ENCODE results near the gene ADAMTS20. TPM values are rescaled to one million over a fixed set of nuclear protein-coding genes. Genes with fewer than 3 reads are reported as not detected.

The ADAMTS20 gene
- total RNA-seq, 1 experiment from 2014 or later, result not detected

DNA sequence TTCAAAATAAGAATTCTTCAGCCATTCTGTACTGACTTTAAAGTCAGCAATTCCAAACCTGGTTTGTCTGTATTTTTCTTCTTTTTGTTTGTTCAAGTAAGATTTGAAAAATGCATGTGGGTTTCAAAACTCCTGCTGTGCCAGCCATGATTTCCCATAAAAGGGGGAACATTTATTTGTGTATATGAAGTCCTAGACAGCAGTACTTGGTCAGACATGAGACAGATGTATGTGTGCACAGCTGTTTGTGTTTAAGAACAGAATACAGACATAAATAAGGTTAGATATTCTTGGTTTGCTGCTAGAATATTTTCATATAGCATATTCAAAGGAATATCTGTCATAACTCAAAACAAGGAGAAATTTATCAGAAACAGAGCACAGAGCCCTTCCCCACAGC lies 236.0 kb downstream of the ADAMTS20 start:
- Histone ChIP-seq H3K9me3 (ENCODE audit: control insufficient read depth, insufficient read depth, low read depth, low read length) (no peaks in the 10 kb centered on the region), H3K36me3 (ENCODE audit: control insufficient read depth, insufficient read depth, low read length) (no peaks in the 10 kb centered on the region), H3K27ac (ENCODE audit: low read length) (no peak overlapping the region), H3K4me3 (ENCODE audit: low read depth in 2 of 2, low read length in 2 of 2) (no peak overlapping the region), H3K4me1 (ENCODE audit: control insufficient read depth, insufficient read depth, low read length) (no peaks in the 10 kb centered on the region), H3K27me3 (ENCODE audit: control insufficient read depth, insufficient read depth, low read length) (no peaks in the 10 kb centered on the region)
- in situ Hi-C loops (cut with HindIII; ENCODE audit: low pct_unique_long_range_greater_than_20kb, low sequenced_read_pairs), result no loop called here
- BruUV-seq (replicated peaks), result no TSS peak
- CTCF ChIA-PET, result no interaction called here
- POLR2A ChIA-PET, result no interaction called here
- TF ChIP-seq TCF7L2 (IDR thresholded peaks at IDR 0.05; ENCODE audit: low read depth, low read length) (no peak), POLR2AphosphoS5 (IDR thresholded peaks at IDR 0.05; ENCODE audit: low read depth, low read length) (no peak), SIN3A (IDR thresholded peaks at IDR 0.05; ENCODE audit: borderline replicate concordance, insufficient read depth, low read depth, low read length) (no peak)
- TF ChIP-seq, protein P1, sequence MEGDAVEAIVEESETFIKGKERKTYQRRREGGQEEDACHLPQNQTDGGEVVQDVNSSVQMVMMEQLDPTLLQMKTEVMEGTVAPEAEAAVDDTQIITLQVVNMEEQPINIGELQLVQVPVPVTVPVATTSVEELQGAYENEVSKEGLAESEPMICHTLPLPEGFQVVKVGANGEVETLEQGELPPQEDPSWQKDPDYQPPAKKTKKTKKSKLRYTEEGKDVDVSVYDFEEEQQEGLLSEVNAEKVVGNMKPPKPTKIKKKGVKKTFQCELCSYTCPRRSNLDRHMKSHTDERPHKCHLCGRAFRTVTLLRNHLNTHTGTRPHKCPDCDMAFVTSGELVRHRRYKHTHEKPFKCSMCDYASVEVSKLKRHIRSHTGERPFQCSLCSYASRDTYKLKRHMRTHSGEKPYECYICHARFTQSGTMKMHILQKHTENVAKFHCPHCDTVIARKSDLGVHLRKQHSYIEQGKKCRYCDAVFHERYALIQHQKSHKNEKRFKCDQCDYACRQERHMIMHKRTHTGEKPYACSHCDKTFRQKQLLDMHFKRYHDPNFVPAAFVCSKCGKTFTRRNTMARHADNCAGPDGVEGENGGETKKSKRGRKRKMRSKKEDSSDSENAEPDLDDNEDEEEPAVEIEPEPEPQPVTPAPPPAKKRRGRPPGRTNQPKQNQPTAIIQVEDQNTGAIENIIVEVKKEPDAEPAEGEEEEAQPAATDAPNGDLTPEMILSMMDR (IDR thresholded peaks at IDR 0.05), result no peak
- TF ChIP-seq, protein P2, sequence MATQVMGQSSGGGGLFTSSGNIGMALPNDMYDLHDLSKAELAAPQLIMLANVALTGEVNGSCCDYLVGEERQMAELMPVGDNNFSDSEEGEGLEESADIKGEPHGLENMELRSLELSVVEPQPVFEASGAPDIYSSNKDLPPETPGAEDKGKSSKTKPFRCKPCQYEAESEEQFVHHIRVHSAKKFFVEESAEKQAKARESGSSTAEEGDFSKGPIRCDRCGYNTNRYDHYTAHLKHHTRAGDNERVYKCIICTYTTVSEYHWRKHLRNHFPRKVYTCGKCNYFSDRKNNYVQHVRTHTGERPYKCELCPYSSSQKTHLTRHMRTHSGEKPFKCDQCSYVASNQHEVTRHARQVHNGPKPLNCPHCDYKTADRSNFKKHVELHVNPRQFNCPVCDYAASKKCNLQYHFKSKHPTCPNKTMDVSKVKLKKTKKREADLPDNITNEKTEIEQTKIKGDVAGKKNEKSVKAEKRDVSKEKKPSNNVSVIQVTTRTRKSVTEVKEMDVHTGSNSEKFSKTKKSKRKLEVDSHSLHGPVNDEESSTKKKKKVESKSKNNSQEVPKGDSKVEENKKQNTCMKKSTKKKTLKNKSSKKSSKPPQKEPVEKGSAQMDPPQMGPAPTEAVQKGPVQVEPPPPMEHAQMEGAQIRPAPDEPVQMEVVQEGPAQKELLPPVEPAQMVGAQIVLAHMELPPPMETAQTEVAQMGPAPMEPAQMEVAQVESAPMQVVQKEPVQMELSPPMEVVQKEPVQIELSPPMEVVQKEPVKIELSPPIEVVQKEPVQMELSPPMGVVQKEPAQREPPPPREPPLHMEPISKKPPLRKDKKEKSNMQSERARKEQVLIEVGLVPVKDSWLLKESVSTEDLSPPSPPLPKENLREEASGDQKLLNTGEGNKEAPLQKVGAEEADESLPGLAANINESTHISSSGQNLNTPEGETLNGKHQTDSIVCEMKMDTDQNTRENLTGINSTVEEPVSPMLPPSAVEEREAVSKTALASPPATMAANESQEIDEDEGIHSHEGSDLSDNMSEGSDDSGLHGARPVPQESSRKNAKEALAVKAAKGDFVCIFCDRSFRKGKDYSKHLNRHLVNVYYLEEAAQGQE (IDR thresholded peaks at IDR 0.05; ENCODE audit: insufficient read depth in 1 of 2, low read depth in 2 of 2, low read length in 1 of 2), result no peak
- DNase-seq (ENCODE audit: low read depth, low spot score) (no peak), ATAC-seq (no peak)
- intact Hi-C loops (cut with micrococcal nuclease; ENCODE audit: unreplicated experiment), result no loop called here

DNA sequence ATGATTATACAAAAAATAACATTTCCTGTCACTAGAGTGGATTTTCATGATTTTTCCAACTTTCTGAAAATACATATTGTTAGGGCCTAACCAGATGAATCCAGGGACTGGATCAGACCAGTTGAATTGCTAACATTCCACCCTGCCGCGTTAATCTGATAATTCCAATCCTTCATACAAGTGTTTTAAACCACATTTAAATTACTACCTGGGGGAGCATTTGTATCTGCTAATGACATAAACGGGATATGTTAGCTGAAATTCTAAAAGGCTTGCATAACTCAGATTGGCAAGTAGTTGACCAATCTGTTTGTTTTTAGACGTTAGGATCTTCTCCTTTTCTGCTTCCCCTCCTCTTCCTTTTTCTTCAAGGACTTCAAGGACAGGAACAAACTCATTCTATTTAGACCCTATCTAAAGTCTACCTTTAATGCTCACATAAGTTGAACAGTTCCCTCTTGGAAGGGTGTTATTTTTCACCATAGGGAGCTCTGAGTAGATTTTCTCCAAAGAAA lies 239.0 kb downstream of the ADAMTS20 start:
- DNase-seq (ENCODE audit: low read depth, low spot score) (no peak), ATAC-seq (no peak)
- H3K4me3 ChIP-seq (ENCODE audit: low read depth in 2 of 2, low read length in 2 of 2), result no peak overlapping the region
- in situ Hi-C loops (cut with HindIII; ENCODE audit: low pct_unique_long_range_greater_than_20kb, low sequenced_read_pairs) (no loop called here), intact Hi-C loops (cut with micrococcal nuclease; ENCODE audit: unreplicated experiment) (no loop called here)
- H3K36me3 ChIP-seq (ENCODE audit: control insufficient read depth, insufficient read depth, low read length), result no peaks in the 10 kb centered on the region
- H3K9me3 ChIP-seq (ENCODE audit: control insufficient read depth, insufficient read depth, low read depth, low read length), result no peaks in the 10 kb centered on the region
- H3K4me1 ChIP-seq (ENCODE audit: control insufficient read depth, insufficient read depth, low read length), result no peaks in the 10 kb centered on the region
- TF ChIP-seq, protein P2 (IDR thresholded peaks at IDR 0.05; ENCODE audit: insufficient read depth in 1 of 2, low read depth in 2 of 2, low read length in 1 of 2), result no peak
- TF ChIP-seq TCF7L2 (IDR thresholded peaks at IDR 0.05; ENCODE audit: low read depth, low read length) (no peak), SIN3A (IDR thresholded peaks at IDR 0.05; ENCODE audit: borderline replicate concordance, insufficient read depth, low read depth, low read length) (no peak), POLR2AphosphoS5 (IDR thresholded peaks at IDR 0.05; ENCODE audit: low read depth, low read length) (no peak)
- TF ChIP-seq, protein P1 (IDR thresholded peaks at IDR 0.05), result no peak
- CTCF ChIA-PET, result no interaction called here
- no TSS peak for BruUV-seq (replicated peaks)
- POLR2A ChIA-PET, result interaction anchor here (0.5 kb wide), 1 partner anchor 842 kb away, joined by 4 read pairs; no protein-coding TSS in a partner anchor
- H3K27ac ChIP-seq (ENCODE audit: low read length), result no peak overlapping the region
- no peaks in the 10 kb centered on the region for H3K27me3 ChIP-seq (ENCODE audit: control insufficient read depth, insufficient read depth, low read length)
